Endothelial cell (in vitro differentiated cells): Measurements from ENCODE around the gene PIK3CB. TPM values are rescaled to one million over a fixed set of nuclear protein-coding genes. Genes with fewer than 3 reads are reported as not detected.

ENCODE experiments used
- DNase-seq: peaks from one replicate; pipeline ENCODE4 v3.0.0; 2021; ENCODE audit warnings: low spot score
- H3K27ac Mint-ChIP-seq: one replicate; pipeline ENCODE4 v1.8.0; 2021; ENCODE audit warnings: mixed read lengths, inconsistent platforms; ENCODE audit not compliant: unreplicated experiment
- H3K27me3 Mint-ChIP-seq: one replicate; pipeline ENCODE4 v1.8.0; 2021; ENCODE audit warnings: mild to moderate bottlenecking, moderate library complexity, mixed read lengths, inconsistent platforms; ENCODE audit not compliant: unreplicated experiment
- H3K36me3 Mint-ChIP-seq: one replicate; pipeline ENCODE4 v1.8.0; 2021; ENCODE audit warnings: mild to moderate bottlenecking, low read depth, mixed read lengths, inconsistent platforms; ENCODE audit not compliant: unreplicated experiment
- H3K4me1 Mint-ChIP-seq: one replicate; pipeline ENCODE4 v1.8.0; 2021; ENCODE audit warnings: mild to moderate bottlenecking, mixed read lengths, inconsistent platforms; ENCODE audit not compliant: unreplicated experiment
- H3K4me3 Mint-ChIP-seq: one replicate; pipeline ENCODE4 v1.8.0; 2021; ENCODE audit warnings: mild to moderate bottlenecking, mixed read lengths, inconsistent platforms; ENCODE audit not compliant: unreplicated experiment
- H3K9me3 Mint-ChIP-seq: one replicate; pipeline ENCODE4 v1.8.0; 2021; ENCODE audit warnings: mixed read lengths, inconsistent platforms; ENCODE audit not compliant: unreplicated experiment
- CTCF ChIP-seq: fragments of 200-600 bp; sonication (generic); IDR thresholded peaks from one replicate; pipeline ENCODE4 v1.5.0; 2021; ENCODE audit warnings: antibody characterized with exemption; ENCODE audit not compliant: unreplicated experiment
- total RNA-seq: library from RNA; stranded (reverse); fragmentation: NEBNext Ultra II Directional; extraction: Animal tissue kit (Norgen Biotek cat#: 25700); gene quantifications from one replicate; pipeline ENCODE4 v1.2.1, GENCODE V29; 2021; ENCODE audit not compliant: unreplicated experiment

The PIK3CB gene
- total RNA-seq, 1 donor from 2014 or later = 14.2 TPM

- peaks cover 12% of the 10 kb centered on the region for H3K36me3 Mint-ChIP-seq
- H3K27ac Mint-ChIP-seq = no peak overlapping the region
- H3K4me1 Mint-ChIP-seq = peaks cover 5% of the 10 kb centered on the region
- DNase-seq = no peak
- TF ChIP-seq CTCF = no peak
- no peak overlapping the region for H3K4me3 Mint-ChIP-seq
- H3K27me3 Mint-ChIP-seq = peaks cover 5% of the 10 kb centered on the region
- H3K9me3 Mint-ChIP-seq = no peaks in the 10 kb centered on the region
These were observed 166.6 kb downstream of the PIK3CB start for GRCh38 chr3:138668107-138668506.

- no peak for TF ChIP-seq CTCF
- no peaks in the 10 kb centered on the region for H3K9me3 Mint-ChIP-seq
- H3K36me3 Mint-ChIP-seq = peaks cover 34% of the 10 kb centered on the region
- peaks cover 4% of the 10 kb centered on the region for H3K4me1 Mint-ChIP-seq
- H3K27me3 Mint-ChIP-seq = no peaks in the 10 kb centered on the region
- DNase-seq = no peak
- H3K27ac Mint-ChIP-seq = no peak overlapping the region
- H3K4me3 Mint-ChIP-seq = no peak overlapping the region
These were observed 177.2 kb downstream of the PIK3CB start for GRCh38 chr3:138657508-138657907.

GRCh38 chr3:138653567-138653966, 181.2 kb downstream of the PIK3CB start:
- peaks cover 49% of the 10 kb centered on the region for H3K36me3 Mint-ChIP-seq
- no peak for DNase-seq
- peaks cover 5% of the 10 kb centered on the region for H3K27me3 Mint-ChIP-seq
- TF ChIP-seq CTCF = no peak
- H3K27ac Mint-ChIP-seq = no peak overlapping the region
- no peak overlapping the region for H3K4me3 Mint-ChIP-seq
- H3K4me1 Mint-ChIP-seq = peaks cover 4% of the 10 kb centered on the region
- peaks cover 4% of the 10 kb centered on the region for H3K9me3 Mint-ChIP-seq

- Mint-ChIP-seq H3K4me1 (no peaks in the 10 kb centered on the region), H3K4me3 (peak overlapping the region; percentile 78), H3K27me3 (peaks cover 5% of the 10 kb centered on the region), H3K27ac (peak overlapping the region; percentile 25), H3K36me3 (peaks cover 63% of the 10 kb centered on the region), H3K9me3 (peaks cover 24% of the 10 kb centered on the region)
- no peak for DNase-seq
- no peak for TF ChIP-seq CTCF
These were observed 185.6 kb downstream of the PIK3CB start for GRCh38 chr3:138649134-138649533.

GRCh38 chr3:138646513-138646912, 188.2 kb downstream of the PIK3CB start:
- H3K27ac Mint-ChIP-seq = no peak overlapping the region
- no peak overlapping the region for H3K4me3 Mint-ChIP-seq
- H3K27me3 Mint-ChIP-seq = peaks cover 6% of the 10 kb centered on the region
- H3K4me1 Mint-ChIP-seq = no peaks in the 10 kb centered on the region
- no peak for DNase-seq
- peaks cover 28% of the 10 kb centered on the region for H3K9me3 Mint-ChIP-seq
- peaks cover 64% of the 10 kb centered on the region for H3K36me3 Mint-ChIP-seq
- no peak for TF ChIP-seq CTCF
